ENCODE data around the gene TACC2. TPM values are rescaled to one million over a fixed set of nuclear protein-coding genes. Genes with fewer than 3 reads are reported as not detected.

The TACC2 gene
- total RNA-seq, 2 experiments from 2014 or later = not detected

- BruUV-seq (replicated peaks) = no TSS peak
- H3K9me2 ChIP-seq (ENCODE audit: insufficient read depth, low read length) = no peaks in the 10 kb centered on the region
- POLR2A ChIA-PET = no interaction called here
- no peaks in the 10 kb centered on the region for H4K20me1 ChIP-seq (ENCODE audit: insufficient read depth, low read length)
- DNase-seq (ENCODE audit: low spot score) = no peak
- H3K4me3 ChIP-seq (ENCODE audit: low read depth, low read length, poor library complexity, severe bottlenecking) = no peak overlapping the region
- no peaks in the 10 kb centered on the region for H3K36me3 ChIP-seq (ENCODE audit: insufficient read depth, low read length)
- no peaks in the 10 kb centered on the region for H3K79me2 ChIP-seq (ENCODE audit: insufficient read depth, low read depth, low read length)
- no peak overlapping the region for H3K27ac ChIP-seq (ENCODE audit: low read depth, low read length, poor library complexity, severe bottlenecking)
- no peak overlapping the region for H3K4me2 ChIP-seq (ENCODE audit: low read length)
- intact Hi-C loops (cut with micrococcal nuclease; ENCODE audit: unreplicated experiment) = no loop called here
- TF ChIP-seq, protein P1, sequence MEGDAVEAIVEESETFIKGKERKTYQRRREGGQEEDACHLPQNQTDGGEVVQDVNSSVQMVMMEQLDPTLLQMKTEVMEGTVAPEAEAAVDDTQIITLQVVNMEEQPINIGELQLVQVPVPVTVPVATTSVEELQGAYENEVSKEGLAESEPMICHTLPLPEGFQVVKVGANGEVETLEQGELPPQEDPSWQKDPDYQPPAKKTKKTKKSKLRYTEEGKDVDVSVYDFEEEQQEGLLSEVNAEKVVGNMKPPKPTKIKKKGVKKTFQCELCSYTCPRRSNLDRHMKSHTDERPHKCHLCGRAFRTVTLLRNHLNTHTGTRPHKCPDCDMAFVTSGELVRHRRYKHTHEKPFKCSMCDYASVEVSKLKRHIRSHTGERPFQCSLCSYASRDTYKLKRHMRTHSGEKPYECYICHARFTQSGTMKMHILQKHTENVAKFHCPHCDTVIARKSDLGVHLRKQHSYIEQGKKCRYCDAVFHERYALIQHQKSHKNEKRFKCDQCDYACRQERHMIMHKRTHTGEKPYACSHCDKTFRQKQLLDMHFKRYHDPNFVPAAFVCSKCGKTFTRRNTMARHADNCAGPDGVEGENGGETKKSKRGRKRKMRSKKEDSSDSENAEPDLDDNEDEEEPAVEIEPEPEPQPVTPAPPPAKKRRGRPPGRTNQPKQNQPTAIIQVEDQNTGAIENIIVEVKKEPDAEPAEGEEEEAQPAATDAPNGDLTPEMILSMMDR (conservative IDR thresholded peaks at IDR 0.05; ENCODE audit: low read length) = no peak
- TF ChIP-seq EZH2phosphoT487 (IDR thresholded peaks at IDR 0.05; ENCODE audit: borderline replicate concordance, low read depth, low read length) = no peak
- CTCF ChIA-PET (ENCODE audit: unreplicated experiment) = no interaction called here
- no peaks in the 10 kb centered on the region for H3K9me3 ChIP-seq (ENCODE audit: low read length)
- H3K4me1 ChIP-seq (ENCODE audit: insufficient read depth, low read length, poor library complexity, severe bottlenecking) = no peaks in the 10 kb centered on the region
- H2AFZ ChIP-seq (ENCODE audit: low read length) = no peak overlapping the region
Measured at GRCh38 chr10:122112625-122113160, 123.7 kb downstream of the TACC2 start.

DNA sequence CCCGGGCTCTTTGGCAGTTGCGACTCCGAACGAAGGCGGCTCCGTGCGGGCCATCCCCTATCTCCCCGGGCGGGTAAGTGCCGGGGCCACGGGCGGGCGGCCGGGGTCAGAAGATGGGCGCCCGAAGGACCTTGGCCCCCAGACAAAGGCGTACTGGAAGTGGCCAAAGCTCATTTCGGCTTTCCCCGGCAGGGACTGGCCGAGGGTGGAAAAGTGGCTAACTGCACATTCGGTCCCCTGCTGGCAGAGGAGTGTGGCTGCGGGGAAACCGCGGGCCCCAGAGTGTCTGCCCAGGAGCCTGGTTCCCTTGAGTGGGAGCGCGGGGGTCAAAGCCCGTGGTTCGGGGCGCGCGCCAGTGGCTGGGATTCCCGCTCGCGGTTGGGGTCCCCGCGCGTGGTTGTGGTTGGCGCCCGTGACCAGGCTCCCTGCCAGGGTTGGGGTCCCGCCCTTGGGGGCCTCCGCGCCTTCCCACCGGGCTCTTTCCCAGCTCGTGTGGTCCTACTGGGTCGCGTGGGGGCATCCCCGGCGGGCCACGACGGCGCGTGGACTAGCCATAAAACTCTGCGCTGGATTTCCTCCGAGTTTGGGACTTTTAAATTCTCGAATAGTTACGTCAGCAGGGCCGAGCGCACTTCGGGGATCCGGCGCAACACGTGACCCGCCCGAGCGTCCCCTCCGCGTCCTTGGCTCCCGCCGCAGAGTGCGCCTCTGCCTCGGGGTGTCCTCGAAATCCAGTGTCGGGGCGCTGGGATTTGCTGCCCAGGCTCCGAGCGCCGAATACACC lies 124.4 kb downstream of the TACC2 start:
- Histone ChIP-seq H3K36me3 (ENCODE audit: insufficient read depth, low read length) (no peaks in the 10 kb centered on the region), H3K4me2 (ENCODE audit: low read length) (no peak overlapping the region), H3K4me3 (ENCODE audit: low read depth, low read length, poor library complexity, severe bottlenecking) (no peak overlapping the region), H3K27ac (ENCODE audit: low read depth, low read length, poor library complexity, severe bottlenecking) (no peak overlapping the region), H3K4me1 (ENCODE audit: insufficient read depth, low read length, poor library complexity, severe bottlenecking) (no peaks in the 10 kb centered on the region), H3K79me2 (ENCODE audit: insufficient read depth, low read depth, low read length) (no peaks in the 10 kb centered on the region), H3K9me3 (ENCODE audit: low read length) (no peaks in the 10 kb centered on the region), H4K20me1 (ENCODE audit: insufficient read depth, low read length) (no peaks in the 10 kb centered on the region), H3K9me2 (ENCODE audit: insufficient read depth, low read length) (no peaks in the 10 kb centered on the region), H2AFZ (ENCODE audit: low read length) (no peak overlapping the region)
- no TSS peak for BruUV-seq (replicated peaks)
- ChIA-PET POLR2A (no interaction called here), CTCF (ENCODE audit: unreplicated experiment) (no interaction called here)
- TF ChIP-seq, protein P1 (conservative IDR thresholded peaks at IDR 0.05; ENCODE audit: low read length) = no peak
- no peak for DNase-seq (ENCODE audit: low spot score)
- intact Hi-C loops (cut with micrococcal nuclease; ENCODE audit: unreplicated experiment) = no loop called here

Data from OCI-LY7 (cell line).